Thoracic aorta (tissue), 2 donors: ENCODE measurements around the gene CELF4. TPM values are rescaled to one million over a fixed set of nuclear protein-coding genes. Genes with fewer than 3 reads are reported as not detected.

ENCODE experiments used
- ATAC-seq: fragments of 150-250 bp; one replicate; pipeline ENCODE4 v1.8.0; 2017; ENCODE audit warnings: low read depth; ENCODE audit not compliant: insufficient number of reproducible peaks, low FRiP score
- DNase-seq: peaks from one replicate; pipeline ENCODE4 v3.0.0-alpha.2; 2020; ENCODE audit warnings: low spot score
- H3K27ac ChIP-seq, 2 donors: fragments of 200-600 bp; sonication (generic); 1 replicate in 1 of 2; 2 replicates in 1 of 2; pipeline ENCODE4 v1.5.1; 2016; ENCODE audit warnings: mild to moderate bottlenecking in 2 of 2, moderate library complexity in 2 of 2
- H3K27me3 ChIP-seq: fragments of 200-600 bp; sonication (generic); replicated peaks from 2 replicates; pipeline ENCODE4 v1.6.0; 2016; ENCODE audit warnings: mild to moderate bottlenecking; ENCODE audit not compliant: insufficient read depth
- H3K36me3 ChIP-seq: fragments of 200-600 bp; sonication (generic); one replicate; pipeline ENCODE4 v1.5.1; 2016
- H3K4me1 ChIP-seq, 2 donors: fragments of 200-600 bp; sonication (generic); 1 replicate in 1 of 2; 2 replicates in 1 of 2; pipeline versions ENCODE4 v1.5.1 to v1.6.0; 2016; ENCODE audit warnings: low read depth in 2 of 2, mild to moderate bottlenecking in 1 of 2; ENCODE audit not compliant: control insufficient read depth in 1 of 2
- H3K4me3 ChIP-seq: fragments of 200-600 bp; sonication (generic); 2 replicates; pipeline ENCODE4 v1.5.1; 2016; ENCODE audit warnings: mild to moderate bottlenecking
- H3K9me3 ChIP-seq: fragments of 200-600 bp; sonication (generic); 2 replicates; pipeline ENCODE4 v1.5.1; 2016
- CTCF ChIP-seq: fragments of 200-600 bp; sonication (generic); IDR thresholded peaks from one replicate; pipeline ENCODE4 v1.5.1; 2019; ENCODE audit warnings: antibody characterized with exemption
- total RNA-seq, 2 donors: library from RNA; depleted of rRNA; stranded (reverse); fragments of >200 nt; gene quantifications; one replicate each; pipeline versions ENCODE4 v1.1.0 to v1.2.3, GENCODE V29; 2016

Gene CELF4
- total RNA-seq, 2 donors from 2014 or later: not detected

GRCh38 chr18:37499044-37499443 lies 66.6 kb downstream of the CELF4 start:
- Histone ChIP-seq H3K4me1 (no peaks in the 10 kb centered on the region), H3K9me3 (no peaks in the 10 kb centered on the region), H3K4me3 (no peak overlapping the region), H3K27ac (no peak overlapping the region), H3K27me3 (no peaks in the 10 kb centered on the region), H3K36me3 (no peaks in the 10 kb centered on the region)
- ATAC-seq (no peak), DNase-seq (no peak)
- TF ChIP-seq CTCF: no peak

GRCh38 chr18:37497853-37498518 lies 67.6 kb downstream of the CELF4 start:
- H3K27me3 ChIP-seq: no peaks in the 10 kb centered on the region
- H3K4me1 ChIP-seq: no peaks in the 10 kb centered on the region
- no peak overlapping the region for H3K4me3 ChIP-seq
- DNase-seq: no peak
- TF ChIP-seq CTCF: no peak
- H3K36me3 ChIP-seq: no peaks in the 10 kb centered on the region
- ATAC-seq: no peak
- no peak overlapping the region for H3K27ac ChIP-seq
- H3K9me3 ChIP-seq: no peaks in the 10 kb centered on the region

GRCh38 chr18:37496568-37496967 lies 69.0 kb downstream of the CELF4 start:
- no peak overlapping the region for H3K4me3 ChIP-seq
- H3K27me3 ChIP-seq: no peaks in the 10 kb centered on the region
- H3K27ac ChIP-seq: no peak overlapping the region
- no peaks in the 10 kb centered on the region for H3K9me3 ChIP-seq
- no peak for TF ChIP-seq CTCF
- H3K36me3 ChIP-seq: no peaks in the 10 kb centered on the region
- ATAC-seq (no peak), DNase-seq (no peak)
- H3K4me1 ChIP-seq: no peaks in the 10 kb centered on the region

- TF ChIP-seq CTCF: no peak
- ATAC-seq: no peak
These were observed 70.2 kb downstream of the CELF4 start for GRCh38 chr18:37495354-37495753.

GRCh38 chr18:37494406-37494805 lies 71.2 kb downstream of the CELF4 start:
- Histone ChIP-seq H3K36me3 (no peaks in the 10 kb centered on the region), H3K9me3 (no peaks in the 10 kb centered on the region), H3K27ac (no peak overlapping the region), H3K27me3 (no peaks in the 10 kb centered on the region), H3K4me3 (no peak overlapping the region), H3K4me1 (no peaks in the 10 kb centered on the region)
- no peak for DNase-seq
- no peak for ATAC-seq
- no peak for TF ChIP-seq CTCF

More at GRCh38 chr18:37495354-37495753, 70.2 kb downstream of the CELF4 start:
- Histone ChIP-seq H3K9me3 (no peaks in the 10 kb centered on the region), H3K27ac (no peak overlapping the region), H3K4me3 (no peak overlapping the region), H3K27me3 (no peaks in the 10 kb centered on the region), H3K36me3 (no peaks in the 10 kb centered on the region), H3K4me1 (no peaks in the 10 kb centered on the region)
- no peak for DNase-seq
